Cardiac septum (tissue), 1 donor: Measurements from ENCODE around the gene C17orf67. TPM values are rescaled to one million over a fixed set of nuclear protein-coding genes. Genes with fewer than 3 reads are reported as not detected.

ENCODE experiments used
- DNase-seq: peaks from one replicate; pipeline ENCODE4 v3.0.0-alpha.2; 2020; ENCODE audit warnings: low spot score
- intact Hi-C: fragments of 100-400 bp; cut with DNase I; formaldehyde crosslinking; loops from one replicate; pipeline ENCODE4 v1.14.0; 2022
- total RNA-seq: library from RNA; stranded (reverse); fragmentation: NEBNext Ultra II Directional; extraction: Animal tissue kit (Norgen Biotek cat#: 25700); gene quantifications from one replicate; pipeline ENCODE4 v1.2.1, GENCODE V29; 2021
- donor health status: DM: no; HTN: no; CAD: no.

C17orf67 gene
- total RNA-seq, 1 donor from 2014 or later, result 0.83 TPM

DNA sequence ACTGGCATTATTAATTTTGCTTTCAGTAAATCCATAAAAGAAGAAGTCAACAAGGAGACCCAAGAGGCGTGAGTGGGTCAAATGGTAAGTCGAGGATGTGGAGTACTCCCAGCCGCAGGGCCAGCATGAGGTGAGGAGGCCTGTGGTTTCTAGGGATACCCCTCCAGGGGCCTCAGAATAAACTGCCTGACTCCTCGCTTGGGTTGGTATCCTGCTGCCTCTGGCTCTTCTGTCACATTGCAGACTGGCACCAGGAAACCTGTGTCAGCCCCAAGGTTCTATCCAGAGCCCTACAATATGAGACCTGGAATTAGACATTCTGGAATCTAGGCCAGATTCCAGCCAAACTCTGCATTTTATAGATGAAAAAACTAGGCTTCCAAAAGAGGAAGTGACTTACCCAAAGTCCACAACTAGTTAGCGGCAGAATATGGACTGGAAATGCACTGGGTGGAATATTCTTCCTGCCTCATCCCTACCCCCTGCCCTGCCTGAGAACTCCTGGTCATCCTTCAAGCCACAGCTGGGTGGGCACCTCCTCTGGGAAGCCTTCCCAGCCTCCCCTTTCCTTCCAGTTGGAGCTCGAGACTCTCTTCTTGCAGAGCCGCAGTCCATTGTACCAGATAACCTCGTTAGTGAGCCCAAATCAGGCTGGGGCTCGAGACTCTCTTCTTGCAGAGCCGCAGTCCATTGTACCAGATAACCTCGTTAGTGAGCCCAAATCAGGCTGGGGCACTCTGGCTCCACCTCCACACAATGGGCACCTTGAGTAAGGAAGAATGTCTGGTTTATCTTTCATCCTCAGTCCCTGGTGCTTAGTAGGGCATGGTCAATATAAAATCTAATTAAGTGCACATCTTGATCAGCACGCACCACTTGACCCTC is 22.6 kb downstream of the C17orf67 start:
- DNase-seq, result no peak
- intact Hi-C loops, result no loop called here

DNA sequence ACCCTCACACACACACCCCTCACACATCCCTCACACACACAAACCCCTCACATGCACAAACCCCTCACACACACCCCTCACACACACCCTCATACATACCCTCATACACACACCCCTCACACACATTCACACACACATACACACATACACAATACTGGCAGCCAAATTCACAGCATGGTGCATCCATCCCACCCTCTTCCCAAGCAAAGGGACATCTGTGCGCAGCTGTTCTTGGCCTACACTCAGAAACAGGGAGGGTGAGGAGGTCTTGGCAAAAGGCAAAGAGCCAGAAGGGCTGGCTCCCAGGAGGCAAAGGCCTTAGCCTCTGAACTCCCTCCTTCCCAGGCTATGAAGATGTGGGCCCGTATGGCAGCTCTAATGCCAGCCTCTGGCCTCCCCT is 23.4 kb downstream of the C17orf67 start:
- DNase-seq, result no peak
- intact Hi-C loops, result no loop called here

DNA sequence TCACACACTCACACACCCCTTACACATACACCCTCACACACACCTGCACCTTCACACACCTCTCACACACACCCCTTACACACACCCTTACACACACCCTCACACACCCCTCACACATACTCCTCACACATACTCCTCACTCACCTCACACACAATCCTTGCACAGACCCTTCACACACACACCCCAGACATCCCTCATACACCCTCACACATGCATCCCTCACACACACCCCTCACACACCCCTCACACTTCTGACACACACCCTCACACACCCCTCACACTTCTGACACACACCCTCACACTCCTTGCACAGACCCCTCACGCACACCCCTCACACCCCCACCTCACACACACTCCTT is 23.9 kb downstream of the C17orf67 start:
- DNase-seq, result no peak
- intact Hi-C loops, result no loop called here

DNA sequence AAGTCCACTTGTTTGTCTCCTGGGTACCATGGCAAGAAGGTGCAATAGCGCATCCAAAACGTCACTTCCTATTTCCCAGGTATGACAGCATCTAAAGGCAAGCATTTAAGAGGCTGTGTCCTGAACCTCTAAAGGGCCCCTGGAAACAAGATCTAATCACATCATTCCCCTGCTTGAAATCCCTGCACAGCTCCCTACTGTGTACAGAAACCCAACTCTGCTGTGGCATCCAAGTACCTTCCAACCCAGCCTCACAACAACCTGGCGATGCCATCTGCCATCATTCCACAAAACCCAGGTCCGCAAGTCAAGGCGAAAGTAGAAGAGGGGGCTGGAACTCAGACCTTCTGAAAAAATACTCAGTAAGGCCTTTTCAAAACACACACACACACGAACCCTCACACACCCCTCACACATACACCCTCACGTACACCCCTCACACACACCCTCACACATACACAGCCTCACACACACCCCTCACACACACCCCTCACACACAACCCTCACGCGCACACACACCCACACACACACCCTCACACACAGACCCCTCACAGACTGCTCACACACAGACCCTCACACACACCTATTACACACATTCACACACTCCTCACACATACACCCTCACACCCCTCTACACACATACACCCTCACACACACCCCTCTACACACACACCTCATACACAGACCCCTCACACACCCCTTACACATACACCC is 24.5 kb downstream of the C17orf67 start:
- no peak for DNase-seq
- intact Hi-C loops, result no loop called here

DNA sequence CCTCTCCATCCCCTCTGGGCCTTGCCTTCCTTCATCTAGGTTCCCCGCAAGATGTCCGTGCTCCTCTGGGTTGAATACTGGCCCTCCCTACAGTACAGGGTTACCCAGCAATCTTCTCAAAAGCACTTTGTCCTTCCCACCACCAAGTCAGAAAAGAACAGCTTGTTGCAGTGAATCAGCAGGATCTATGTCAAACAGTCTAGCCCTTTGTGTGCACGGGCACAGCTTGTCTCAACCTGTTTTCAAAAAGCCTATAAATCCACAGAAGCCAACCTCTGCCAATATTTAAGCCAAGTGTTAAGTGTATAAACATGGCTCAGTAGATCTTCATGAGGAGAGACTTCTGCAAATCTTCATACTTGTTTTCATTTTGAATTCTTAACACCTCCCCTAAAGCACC is 25.2 kb downstream of the C17orf67 start:
- DNase-seq, result no peak
- intact Hi-C loops, result no loop called here

DNA sequence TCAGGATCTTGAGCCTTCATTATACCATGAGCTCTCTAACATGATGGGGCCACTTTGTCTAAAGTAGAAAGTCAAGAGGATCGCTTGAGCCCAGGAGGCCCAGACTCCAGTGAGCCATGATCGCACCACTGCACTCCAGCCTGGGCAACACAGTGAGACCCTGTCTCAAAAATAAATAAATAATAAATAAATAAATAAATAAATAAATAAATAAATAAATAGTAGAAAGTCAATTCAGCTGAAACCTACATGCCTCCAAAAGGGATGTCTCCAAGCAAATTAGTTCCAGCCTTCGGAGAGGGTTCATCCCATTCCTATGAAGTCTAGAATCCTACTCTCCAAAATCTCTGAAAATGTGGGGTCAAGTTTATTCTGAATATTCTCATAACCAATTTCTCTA is 26.0 kb downstream of the C17orf67 start:
- intact Hi-C loops, result no loop called here
- DNase-seq, result no peak

DNA sequence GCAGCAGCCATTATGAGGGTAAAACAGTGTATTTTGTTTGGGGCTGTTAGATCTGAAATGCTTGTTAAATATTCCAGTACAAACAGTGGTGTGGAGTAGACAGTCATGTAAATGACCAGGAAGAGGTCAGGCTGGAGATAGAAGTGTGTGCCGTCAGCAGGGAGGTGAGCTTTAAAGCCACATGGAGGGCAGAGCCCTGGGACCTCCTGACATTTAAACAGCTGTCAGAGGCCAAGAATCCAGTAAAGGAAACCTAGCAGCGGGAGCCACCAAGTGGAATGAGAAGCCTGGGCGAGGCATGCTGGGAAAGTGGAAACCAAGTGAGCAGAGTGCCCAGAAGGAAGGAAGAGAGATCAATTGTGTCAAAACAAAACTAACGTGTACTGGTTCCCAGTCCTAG is 26.8 kb downstream of the C17orf67 start:
- DNase-seq, result no peak
- intact Hi-C loops, result no loop called here

DNA sequence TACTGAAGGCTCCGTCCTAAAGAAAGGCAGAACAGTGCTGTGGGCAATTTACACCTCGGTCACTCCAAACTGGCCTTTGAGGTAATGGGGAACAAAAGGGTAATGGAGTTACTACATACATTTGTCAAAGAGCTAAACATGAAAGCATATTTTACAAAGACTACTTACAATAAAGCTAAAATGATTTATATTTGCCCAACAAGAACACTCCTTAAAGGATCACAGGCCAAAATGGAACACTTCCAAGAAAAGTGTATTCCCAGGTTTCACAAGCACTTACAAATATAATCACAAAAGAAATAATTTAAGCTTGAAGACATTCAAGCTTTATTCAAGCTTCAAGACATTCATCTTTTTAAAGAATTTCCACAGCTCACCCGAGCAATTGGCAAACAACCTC is 29.3 kb downstream of the C17orf67 start:
- no peak for DNase-seq
- intact Hi-C loops, result no loop called here

DNA sequence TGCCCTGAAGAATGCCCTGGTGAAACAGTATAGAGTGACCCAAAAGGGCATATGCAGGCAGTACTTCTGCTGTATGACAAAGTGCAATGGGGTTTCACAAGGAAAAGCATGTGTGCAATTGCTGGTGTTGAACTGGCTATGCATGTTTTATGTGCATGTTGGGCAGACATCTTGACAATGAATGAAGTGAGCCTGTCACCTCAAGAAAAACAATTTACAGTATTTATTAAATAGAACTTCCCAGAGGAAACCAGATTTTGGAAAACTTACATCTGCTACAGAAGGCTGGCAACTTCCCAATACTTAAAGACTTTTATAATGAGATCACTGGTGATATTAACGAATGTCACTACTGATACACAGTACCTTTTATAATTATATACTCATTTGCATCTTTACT is 30.6 kb downstream of the C17orf67 start:
- DNase-seq, result no peak
- intact Hi-C loops, result no loop called here

DNA sequence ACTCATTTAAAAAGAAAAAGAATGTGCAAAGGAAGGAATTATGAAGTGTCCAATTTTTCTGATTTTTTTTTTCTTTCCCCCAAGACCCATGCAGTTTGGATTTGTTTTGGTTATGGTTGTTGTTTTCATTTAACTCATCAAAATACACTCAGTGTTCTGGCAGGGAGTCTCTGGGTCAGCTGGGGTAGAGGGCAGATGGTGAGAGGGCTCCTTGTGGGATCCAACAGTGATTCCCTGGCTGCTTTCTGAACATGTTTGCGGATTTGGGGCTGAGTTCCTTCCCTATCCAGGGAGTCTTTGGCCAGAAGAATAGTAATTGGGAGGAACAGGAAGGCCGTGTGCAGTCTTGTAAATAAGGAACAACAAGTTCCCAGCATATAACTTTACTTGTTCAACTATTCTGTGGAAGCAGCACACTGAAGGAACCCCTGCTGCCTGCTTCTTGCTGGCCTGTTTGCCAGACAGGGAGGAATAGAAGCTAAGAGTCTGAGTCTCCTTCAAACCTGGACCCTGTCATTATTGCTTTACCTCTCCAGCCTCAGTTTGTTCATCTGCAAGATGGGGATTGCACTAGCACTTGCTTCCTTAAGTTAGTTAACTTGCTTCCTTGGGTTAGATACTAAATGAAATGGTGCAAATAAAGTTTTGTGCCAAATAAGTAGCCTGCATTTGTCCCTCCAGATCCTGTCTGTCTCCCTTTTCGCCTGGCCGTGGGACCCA is 32.1 kb downstream of the C17orf67 start:
- DNase-seq, result no peak
- intact Hi-C loops, result no loop called here

DNA sequence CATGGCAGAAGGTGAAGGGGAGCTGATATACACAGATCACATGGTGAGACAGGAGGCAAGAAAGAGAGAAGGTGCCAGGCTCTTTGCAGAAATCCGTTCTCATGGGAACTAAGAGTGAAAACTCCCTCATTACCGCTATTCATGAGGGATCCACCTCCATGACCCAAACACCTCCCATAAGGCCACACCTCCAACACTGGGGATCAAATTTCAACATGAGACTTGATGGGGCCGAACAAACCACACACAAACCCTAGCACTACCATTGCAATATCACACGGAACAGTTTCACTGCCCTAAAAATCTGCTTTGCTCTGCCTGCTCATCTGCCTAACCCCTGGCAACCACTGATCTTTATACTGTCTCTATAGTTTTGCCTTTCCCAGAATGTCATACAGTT is 34.8 kb downstream of the C17orf67 start:
- intact Hi-C loops, result no loop called here
- no peak for DNase-seq

DNA sequence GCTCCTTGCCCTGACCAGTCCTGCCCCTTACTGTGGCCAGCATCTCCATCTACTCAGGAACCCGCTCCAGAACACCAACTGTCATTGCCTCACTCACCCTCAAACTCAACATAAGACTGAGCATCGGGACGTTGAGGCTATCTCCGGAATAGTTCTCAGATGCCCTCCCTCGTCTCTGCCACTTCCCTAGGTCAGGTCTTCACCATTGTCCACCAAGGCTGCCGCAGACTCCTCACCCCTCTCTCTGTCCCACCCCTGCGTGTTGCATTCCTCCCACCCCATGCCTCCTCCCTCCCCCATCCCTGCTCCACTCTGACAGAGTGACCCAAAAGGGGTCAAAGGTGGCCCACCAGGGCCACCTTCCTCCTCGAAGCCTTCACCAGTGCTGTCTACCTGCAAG is 37.2 kb downstream of the C17orf67 start:
- no peak for DNase-seq
- intact Hi-C loops, result no loop called here

DNA sequence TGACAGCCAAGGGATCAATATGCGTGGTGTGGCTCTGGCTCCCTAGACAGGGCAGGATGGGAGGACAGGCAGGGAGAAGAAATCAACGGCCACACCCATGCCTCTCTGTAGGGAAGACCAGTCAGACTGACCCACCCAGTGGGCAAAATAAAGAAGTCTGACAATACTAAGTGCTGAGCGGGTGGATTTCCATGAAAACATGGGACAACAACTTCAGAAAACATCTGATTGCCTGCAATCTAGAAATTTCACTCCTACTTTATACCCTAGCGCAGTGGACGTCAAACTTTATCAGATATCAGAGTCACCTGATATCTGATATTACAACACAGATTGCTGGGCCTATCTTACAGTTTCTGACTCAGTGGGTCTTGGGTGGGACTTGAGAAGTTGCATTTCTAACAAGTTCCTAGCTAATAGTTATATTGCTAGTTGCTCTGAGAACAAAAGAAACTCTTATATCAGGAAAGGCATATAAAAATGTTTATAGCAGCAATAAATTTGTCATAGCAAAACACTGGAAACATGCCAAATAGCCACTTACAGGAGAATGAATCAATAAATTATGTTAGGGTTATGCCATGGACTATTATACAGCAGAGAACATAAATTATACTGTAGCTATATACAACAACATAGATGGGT is 38.4 kb downstream of the C17orf67 start:
- intact Hi-C loops, result no loop called here

DNA sequence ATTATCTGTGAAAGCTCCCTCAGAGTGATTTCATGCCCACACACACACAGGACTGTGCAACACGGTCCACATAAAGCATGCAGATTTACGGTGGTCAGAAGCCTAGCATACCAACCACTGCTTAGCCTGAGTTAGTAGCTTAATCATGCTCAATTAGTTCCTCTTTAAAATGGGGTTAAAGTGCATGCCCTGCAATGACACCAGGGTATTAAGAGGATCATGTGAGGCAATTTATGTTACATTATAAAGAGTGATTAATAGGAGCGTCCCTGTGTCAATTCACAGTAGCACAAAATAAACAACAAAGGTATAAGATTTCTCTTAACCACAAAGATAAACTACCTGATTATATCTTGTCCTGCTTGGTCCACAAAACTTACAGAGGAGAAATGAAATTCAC is 39.8 kb downstream of the C17orf67 start:
- intact Hi-C loops, result no loop called here
- no peak for DNase-seq

More for the DNA sequence above, 38.4 kb downstream of the C17orf67 start:
- no peak for DNase-seq

DNA sequence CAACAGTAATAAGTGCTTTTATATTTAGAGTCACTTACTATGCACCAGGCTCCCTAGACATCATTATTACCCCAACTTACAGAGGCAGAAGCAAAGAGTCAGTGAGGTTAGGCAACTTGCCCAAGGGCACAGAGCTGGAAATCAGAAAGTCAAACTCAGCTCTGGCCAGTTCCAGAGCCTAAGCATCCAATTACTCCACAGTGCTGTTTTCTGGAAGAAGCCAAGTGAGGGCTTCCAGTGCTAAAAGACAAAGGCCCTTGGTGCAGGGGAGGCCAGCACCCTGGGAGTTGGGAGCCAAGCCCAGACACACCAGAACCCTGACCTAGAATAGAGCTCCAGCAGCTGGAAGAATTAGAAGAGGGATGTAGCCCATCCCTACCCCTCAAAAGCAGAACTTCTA is 40.2 kb downstream of the C17orf67 start:
- no peak for DNase-seq
- intact Hi-C loops, result no loop called here

DNA sequence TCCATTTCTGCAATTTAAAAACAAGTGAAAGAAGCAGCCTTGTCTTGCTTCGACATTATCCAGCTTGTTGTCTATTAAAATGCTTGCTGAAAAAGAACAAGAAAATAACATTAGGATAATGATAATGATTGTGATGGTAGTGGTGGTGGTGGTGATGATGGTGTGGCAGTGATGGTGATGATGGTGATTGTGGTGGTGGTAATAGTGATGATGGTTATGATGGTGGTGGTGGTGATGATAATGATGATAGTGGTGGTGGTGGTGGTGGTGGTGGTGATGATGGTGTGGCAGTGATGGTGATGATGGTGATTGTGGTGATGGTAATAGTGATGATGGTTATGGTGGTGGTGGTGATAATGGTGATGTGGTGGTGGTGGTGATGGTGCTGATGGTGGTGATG is 41.5 kb downstream of the C17orf67 start:
- DNase-seq, result no peak
- intact Hi-C loops, result no loop called here

DNA sequence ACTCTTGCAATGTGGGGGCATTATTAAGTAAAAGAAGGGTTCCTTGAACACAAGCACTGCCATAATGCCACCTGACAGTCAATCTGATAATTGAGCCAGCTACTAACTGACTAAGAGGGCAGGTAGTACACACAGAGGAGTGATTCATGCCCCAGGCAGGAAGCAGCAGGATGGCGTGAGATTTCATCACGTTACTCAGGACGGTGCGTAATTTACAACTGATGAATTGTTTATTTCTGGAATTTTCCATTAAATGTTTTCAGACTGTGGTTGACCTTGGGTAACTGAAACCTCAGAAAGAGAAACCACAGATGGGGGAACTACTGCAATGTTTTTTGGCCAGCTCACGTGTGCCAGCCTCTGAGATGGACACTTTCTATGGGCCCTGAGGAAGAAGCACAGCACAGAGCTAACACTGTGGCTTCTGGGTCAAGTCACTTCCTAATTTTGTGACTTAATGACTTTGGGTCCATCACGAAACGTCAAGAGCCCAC is 46.7 kb downstream of the C17orf67 start:
- no peak for DNase-seq
- intact Hi-C loops, result no loop called here

DNA sequence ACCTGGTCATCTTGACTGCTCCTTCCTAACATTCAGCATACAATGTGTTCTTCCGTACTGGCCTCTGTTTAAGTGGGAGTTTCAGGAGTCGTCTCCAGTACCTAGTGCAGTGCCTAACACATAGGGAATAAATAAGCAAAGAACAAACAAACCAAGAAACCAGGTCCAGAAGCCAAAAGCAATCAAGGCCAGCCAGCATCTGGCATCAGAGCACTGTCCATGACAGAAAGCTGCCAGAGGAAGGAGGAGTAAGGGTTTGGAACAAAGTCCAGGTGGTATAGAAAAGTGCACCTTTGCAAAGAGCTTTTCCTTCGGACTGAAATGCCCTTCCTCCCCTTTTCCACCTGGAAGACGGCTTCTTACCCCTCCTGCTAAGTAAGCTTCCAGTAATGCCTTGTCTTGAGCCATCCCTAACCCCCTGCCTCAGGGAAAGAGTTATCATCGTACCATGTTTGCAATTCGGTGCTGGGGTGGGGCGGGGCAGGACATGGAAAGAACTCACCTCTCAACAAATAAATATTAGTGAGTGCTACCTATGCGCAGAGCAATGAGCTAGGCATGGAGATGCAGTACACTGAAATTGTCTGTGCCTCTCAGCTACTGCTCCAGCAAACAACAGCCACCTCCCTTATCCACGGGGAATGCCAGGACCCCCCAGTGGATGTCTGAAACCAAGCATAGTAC is 47.6 kb downstream of the C17orf67 start:
- intact Hi-C loops, result no loop called here
- no peak for DNase-seq

DNA sequence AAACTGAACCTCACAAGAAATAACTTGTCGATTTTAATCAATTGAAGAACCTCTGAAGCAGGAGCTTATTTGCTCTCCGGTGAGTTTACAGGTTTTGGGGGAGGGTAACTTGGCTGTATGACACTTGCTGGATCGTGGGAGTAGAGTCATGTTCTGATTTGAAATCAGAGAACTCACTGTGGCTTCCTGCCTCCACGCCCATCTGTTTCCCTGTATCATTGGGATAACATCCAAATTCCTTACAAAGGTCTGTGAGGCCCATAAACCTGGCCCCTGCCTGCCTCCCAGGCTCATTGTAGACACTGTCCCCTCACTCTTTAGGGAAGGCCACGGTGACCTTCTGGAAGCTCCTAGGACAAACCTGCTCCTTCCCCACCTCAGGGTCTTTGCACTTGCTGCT is 48.3 kb downstream of the C17orf67 start:
- DNase-seq, result no peak
- intact Hi-C loops, result no loop called here
